ENCODE data around the gene TXNDC8.
A peak's percentile ranks its signal among the peaks of the same experiment; 100 is the strongest.

- TF ChIP-seq, protein P1, sequence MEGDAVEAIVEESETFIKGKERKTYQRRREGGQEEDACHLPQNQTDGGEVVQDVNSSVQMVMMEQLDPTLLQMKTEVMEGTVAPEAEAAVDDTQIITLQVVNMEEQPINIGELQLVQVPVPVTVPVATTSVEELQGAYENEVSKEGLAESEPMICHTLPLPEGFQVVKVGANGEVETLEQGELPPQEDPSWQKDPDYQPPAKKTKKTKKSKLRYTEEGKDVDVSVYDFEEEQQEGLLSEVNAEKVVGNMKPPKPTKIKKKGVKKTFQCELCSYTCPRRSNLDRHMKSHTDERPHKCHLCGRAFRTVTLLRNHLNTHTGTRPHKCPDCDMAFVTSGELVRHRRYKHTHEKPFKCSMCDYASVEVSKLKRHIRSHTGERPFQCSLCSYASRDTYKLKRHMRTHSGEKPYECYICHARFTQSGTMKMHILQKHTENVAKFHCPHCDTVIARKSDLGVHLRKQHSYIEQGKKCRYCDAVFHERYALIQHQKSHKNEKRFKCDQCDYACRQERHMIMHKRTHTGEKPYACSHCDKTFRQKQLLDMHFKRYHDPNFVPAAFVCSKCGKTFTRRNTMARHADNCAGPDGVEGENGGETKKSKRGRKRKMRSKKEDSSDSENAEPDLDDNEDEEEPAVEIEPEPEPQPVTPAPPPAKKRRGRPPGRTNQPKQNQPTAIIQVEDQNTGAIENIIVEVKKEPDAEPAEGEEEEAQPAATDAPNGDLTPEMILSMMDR (IDR thresholded peaks at IDR 0.05; ENCODE audit: low read depth, low read length), result peak; percentile 82
- TF ChIP-seq EZH2phosphoT487 (IDR thresholded peaks at IDR 0.05; ENCODE audit: low read depth), result no peak
Observed at GRCh38 chr9:110340306-110340705, 2.6 kb upstream of the TXNDC8 start.
